K562 (cell line): ENCODE data around the gene SELENOO. TPM values are rescaled to one million over a fixed set of nuclear protein-coding genes. Genes with fewer than 3 reads are reported as not detected.

Experiments
- ATAC-seq: fragments of 200-7000 bp; cut with Tn5 transposase; 3 replicates; pipeline ENCODE4 v1.9.1; 2020; ENCODE audit warnings: moderate library complexity
- BruUV-seq: library from RNA; stranded (reverse); fragments of 400-500 nt; replicated peaks from 2 replicates; lab custom pipeline; 2021; lab: Mats Ljungman, UMichigan
- CTCF ChIA-PET: fragments of 300-600 bp; formaldehyde crosslinking; extraction: SDS; loops from one replicate; lab custom pipeline; 2021; ENCODE audit warnings: low intra/inter-chr PET ratio; lab: Yijun Ruan, JAX
- POLR2A ChIA-PET: fragments of 300-600, 350-650 bp; sonication (Branson Sonifier 250); formaldehyde crosslinking; extraction: SDS; loops from one replicate; lab custom pipeline; 2021; ENCODE audit warnings: antibody characterized with exemption, inconsistent platforms; lab: Yijun Ruan, JAX
- DNase-seq, 4 experiments: peaks; one replicate each; pipeline versions ENCODE4 v3.0.0 to v3.0.0-alpha.2; 2011 to 2018; ENCODE audit warnings: low spot score in 3 of 4, mixed read lengths in 3 of 4; ENCODE audit errors: extremely low read depth in 1 of 4
- FAIRE-seq: peaks from 2 replicates; lab custom pipeline; 2011; peaks lifted over from hg19 to GRCh38; lab: Jason Lieb, UNC
- H2AFZ ChIP-seq: 2 replicates; pipeline ENCODE4 v1.6.0; 2011; ENCODE audit warnings: low read depth, low read length, control low read depth, inconsistent platforms
- H3K27ac ChIP-seq: fragments of 200-600 bp; 3 replicates; pipeline ENCODE4 v1.8.0; 2011; ENCODE audit warnings: low read depth, mild to moderate bottlenecking, control low read depth, inconsistent platforms, low read length, moderate library complexity, mixed read lengths; ENCODE audit errors: extremely low read depth
- H3K27me3 ChIP-seq, 2 experiments: fragments of 300-600 bp in 1 of 2; 2 replicates in 1 of 2; 3 replicates in 1 of 2; pipeline versions ENCODE4 v1.6.0 to v1.8.0; 2011; ENCODE audit warnings: inconsistent platforms in 2 of 2, low read length in 2 of 2, mild to moderate bottlenecking in 1 of 2, mixed read lengths in 1 of 2, moderate library complexity in 1 of 2; ENCODE audit not compliant: control insufficient read depth in 2 of 2, insufficient read depth in 2 of 2
- H3K36me3 ChIP-seq: fragments of 300-600 bp; 3 replicates; pipeline ENCODE4 v1.8.0; 2011; ENCODE audit warnings: mild to moderate bottlenecking, low read length, inconsistent platforms; ENCODE audit not compliant: control insufficient read depth, insufficient read depth
- H3K4me1 ChIP-seq, 2 experiments: fragments of 200-600 bp in 1 of 2; replicated peaks in 1 of 2; 2 replicates in 1 of 2; 3 replicates in 1 of 2; pipeline versions ENCODE4 v1.5.1 to v1.8.0; 2011; ENCODE audit warnings: inconsistent platforms in 2 of 2, low read length in 2 of 2, mild to moderate bottlenecking in 1 of 2, mixed read lengths in 1 of 2, moderate library complexity in 1 of 2; ENCODE audit not compliant: control insufficient read depth in 2 of 2, insufficient read depth in 2 of 2
- H3K4me2 ChIP-seq: 2 replicates; pipeline ENCODE4 v1.6.1; 2011; ENCODE audit warnings: low read length, control low read depth, inconsistent platforms, mixed read lengths; ENCODE audit not compliant: insufficient read depth
- H3K4me3 ChIP-seq: fragments of 200-600 bp; sonication (generic), shearing (Covaris generic); 2 replicates; pipeline ENCODE4 v1.5.1; 2016; ENCODE audit warnings: control low read depth, inconsistent platforms
- H3K79me2 ChIP-seq: fragments of 200-600 bp; 3 replicates; pipeline ENCODE4 v1.8.0; 2011; ENCODE audit warnings: low read length, inconsistent platforms; ENCODE audit not compliant: control insufficient read depth, insufficient read depth
- H3K9ac ChIP-seq, 2 experiments: 2 replicates each; pipeline versions ENCODE4 v1.6.0 to v1.6.1; 2011; ENCODE audit warnings: low read depth in 2 of 2, low read length in 2 of 2, control low read depth in 1 of 2, inconsistent platforms in 1 of 2, mild to moderate bottlenecking in 1 of 2, mixed read lengths in 1 of 2; ENCODE audit not compliant: insufficient read depth in 1 of 2
- H3K9me1 ChIP-seq: one replicate; pipeline ENCODE4 v1.6.0; 2011; ENCODE audit warnings: inconsistent platforms, mild to moderate bottlenecking, low read length, moderate library complexity; ENCODE audit not compliant: control insufficient read depth, insufficient read depth
- H3K9me3 ChIP-seq: replicated peaks from 2 replicates; pipeline ENCODE4 v1.5.1; 2011; ENCODE audit warnings: low read depth, low read length, inconsistent platforms; ENCODE audit not compliant: control insufficient read depth, insufficient read depth
- H4K20me1 ChIP-seq: replicated peaks from 2 replicates; pipeline ENCODE4 v1.6.1; 2011; ENCODE audit warnings: low read length, inconsistent platforms, mixed read lengths; ENCODE audit not compliant: control insufficient read depth, insufficient read depth
- AFF1 ChIP-seq, 2 experiments: fragments of 450-650 bp; IDR thresholded peaks; 2 replicates each; pipeline ENCODE4 v1.6.1; 2018; ENCODE audit warnings: mild to moderate bottlenecking in 2 of 2, low read depth in 1 of 2; ENCODE audit not compliant: partially characterized antibody in 2 of 2
- BACH1 ChIP-seq: fragments of 200-800 bp; sonication (Bioruptor generic); IDR thresholded peaks from 2 replicates; pipeline ENCODE4 v1.6.1; 2016; ENCODE audit warnings: missing genetic modification characterization, missing compliant biosample characterization
- BCLAF1 ChIP-seq, 2 experiments: fragments of 450-650 bp in 1 of 2; IDR thresholded peaks; 2 replicates each; pipeline ENCODE4 v1.6.1; 2011 to 2017; ENCODE audit warnings: low read depth in 2 of 2, antibody characterized with exemption in 1 of 2, borderline replicate concordance in 1 of 2, low read length in 1 of 2, mild to moderate bottlenecking in 1 of 2, mixed read lengths in 1 of 2; ENCODE audit not compliant: control insufficient read depth in 1 of 2
- CEBPB ChIP-seq: fragments of 450-650 bp; IDR thresholded peaks from 2 replicates; pipeline ENCODE4 v1.6.1; 2016; ENCODE audit warnings: missing genetic modification characterization, missing compliant biosample characterization
- ERF ChIP-seq: fragments of 450-650 bp; formaldehyde crosslinking; IDR thresholded peaks from 2 replicates; pipeline ENCODE4 v1.4.0; 2020; ENCODE audit warnings: mild to moderate bottlenecking, mixed read lengths
- EWSR1 ChIP-seq: fragments of 450-650 bp; IDR thresholded peaks from 2 replicates; pipeline ENCODE4 v1.6.1; 2018; ENCODE audit warnings: borderline replicate concordance, mild to moderate bottlenecking, low read depth, moderate library complexity; ENCODE audit not compliant: partially characterized antibody
- FOSL1 ChIP-seq: fragments of 200-800 bp; sonication (Bioruptor generic); conservative IDR thresholded peaks from 2 replicates; pipeline ENCODE4 v1.6.1; 2016; ENCODE audit warnings: missing genetic modification characterization, missing compliant biosample characterization
- HOXB6 ChIP-seq: fragments of 250-450 bp; sonication (Bioruptor Pico); IDR thresholded peaks from 2 replicates; pipeline ENCODE4 v1.5.1; 2022; ENCODE audit warnings: mild to moderate bottlenecking, borderline replicate concordance
- KLF13 ChIP-seq: fragments of 450-650 bp; IDR thresholded peaks from 2 replicates; pipeline ENCODE4 v1.6.1; 2016; ENCODE audit warnings: missing genetic modification characterization, low read depth, mild to moderate bottlenecking, missing compliant biosample characterization, moderate library complexity, borderline replicate concordance
- NCOA1 ChIP-seq: fragments of 450-650 bp; IDR thresholded peaks from 2 replicates; pipeline ENCODE4 v1.6.1; 2016; ENCODE audit warnings: low read depth
- SP1 ChIP-seq: sonication (generic); formaldehyde crosslinking; IDR thresholded peaks from 2 replicates; pipeline ENCODE4 v1.8.1; 2022; ENCODE audit warnings: mild to moderate bottlenecking, missing genetic modification reagents
- XRCC5 ChIP-seq: fragments of 200-400 bp; formaldehyde crosslinking; IDR thresholded peaks from 2 replicates; pipeline ENCODE4 v1.6.1; 2017; ENCODE audit warnings: low read depth, mild to moderate bottlenecking, low read length
- WGBS: fragments of 100-300 bp; shearing (Covaris generic); methylation state at CpG from one replicate; pipeline ENCODE4 v1.1.6; 2016; ENCODE audit warnings: low coverage, mixed read lengths; ENCODE audit not compliant: insufficient coverage; ENCODE audit errors: missing lambda C conversion rate; 5-methylcytosine and 5-hydroxymethylcytosine counted together
- in situ Hi-C: fragments of 300-500 bp; cut with MboI; formaldehyde crosslinking; loops from 4 replicates; pipeline ENCODE4 v1.15.0; 2018; ENCODE audit warnings: inconsistent platforms, mixed read lengths
- intact Hi-C: fragments of 100-400 bp; cut with micrococcal nuclease; formaldehyde crosslinking; loops from 2 replicates; pipeline ENCODE4 v1.14.2; 2022
- polyA plus RNA-seq, 8 experiments: library from polyadenylated mRNA; depleted of rRNA in 4 of 8; stranded (reverse) in 5 of 8; unstranded in 3 of 8; fragments of >200 nt; fragmentation: Nextera tagmentation in 2 of 8; fragmentation: Illumina TruSeq in 1 of 8; extraction: Ambion mirVana in 2 of 8; extraction: Trizol in 1 of 8; gene quantifications; 2 replicates each; pipeline versions ENCODE4 v1.2.1 to v1.2.3, GENCODE V29; 2011 to 2014; ENCODE audit warnings: inconsistent platforms in 1 of 8, missing spikeins in 1 of 8
- total RNA-seq, 7 experiments: library from RNA; depleted of rRNA in 6 of 7; stranded (reverse); fragments of >200 nt in 6 of 7; fragmentation: Illumina TruSeq in 2 of 7; extraction: Trizol in 2 of 7; gene quantifications; 2 replicates each; pipeline versions ENCODE4 v1.2.1 to v1.2.3, GENCODE V29; 2011 to 2021; ENCODE audit warnings: low replicate concordance in 1 of 7
- TF ChIP-seq, protein P1 (sequence below): fragments of 250-450 bp; sonication (Bioruptor Pico); IDR thresholded peaks from 2 replicates; pipeline ENCODE4 v1.9.0; 2021; ENCODE audit warnings: mild to moderate bottlenecking, inconsistent platforms

Gene SELENOO
- total and polyA plus RNA-seq, 9 of the 15 experiments (the other 6 are each of a cell fraction or from before 2014, with no cell fraction given) = 0.37 to 24.9 (median 8.3) TPM

DNA sequence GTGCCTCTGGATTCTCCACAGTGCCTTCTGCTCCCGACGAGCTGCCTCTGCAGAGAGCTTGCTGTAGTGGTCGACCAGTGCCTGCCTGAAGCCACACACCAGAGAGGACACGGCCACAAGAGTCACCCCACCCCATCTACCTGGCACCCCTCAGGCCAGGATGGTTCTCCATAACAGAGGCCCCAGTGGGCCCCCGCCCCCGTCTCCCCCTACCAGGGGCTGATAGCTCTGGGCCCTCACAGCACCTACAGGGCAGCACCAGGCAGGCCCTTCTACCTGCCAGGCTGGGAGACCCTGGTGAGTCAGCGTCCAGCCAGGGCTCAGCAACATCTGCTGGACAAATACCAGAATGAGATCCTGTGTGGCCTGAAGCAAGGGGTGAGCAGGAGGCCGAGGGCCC is 21.7 kb downstream of the SELENOO start:
- ChIA-PET POLR2A (interaction anchor here (0.6 to 0.7 kb wide), 3 partner anchors 8 to 363 kb away, joined by 3 read pairs; no protein-coding TSS in a partner anchor), CTCF (no interaction called here)
- no peak overlapping the region for H3K27ac ChIP-seq
- no peak for DNase-seq
- no peak overlapping the region for H3K4me3 ChIP-seq
- no peak for FAIRE-seq
- no peaks in the 10 kb centered on the region for H3K79me2 ChIP-seq
- H3K4me2 ChIP-seq = no peak overlapping the region
- no peak overlapping the region for H3K9ac ChIP-seq
- H3K27me3 ChIP-seq = no peaks in the 10 kb centered on the region
- H4K20me1 ChIP-seq = no peaks in the 10 kb centered on the region
- H3K9me3 ChIP-seq = 0 out of 2 replicates have a peak, but pooled peaks cover 1% of the 10 kb centered on the region
- in situ Hi-C loops (no loop called here), intact Hi-C loops (no loop called here)
- 88% methylated on average over 5 of the region's 8 CpGs for WGBS
- no peak overlapping the region for H2AFZ ChIP-seq
- no peak for ATAC-seq
- H3K4me1 ChIP-seq = peaks cover 0 to 36% of the 10 kb centered on the region in 2 experiments; a peak in 3 of 5 replicates
- no TSS peak for BruUV-seq
- no peaks in the 10 kb centered on the region for H3K9me1 ChIP-seq
- peaks cover 80% of the 10 kb centered on the region; the same call in 2 of the 3 replicates for H3K36me3 ChIP-seq
- TF ChIP-seq EWSR1 (no peak), NCOA1 (no peak), CEBPB (no peak), ERF (CRISPR knock-in tag) (no peak), SP1 (CRISPR knock-in tag) (no peak), XRCC5 (no peak), BACH1 (tag) (no peak), BCLAF1 (IDR thresholded peaks at IDR 0.05; ENCODE audit: borderline replicate concordance in 1 of 2, control insufficient read depth in 1 of 2, low read depth in 2 of 2, low read length in 1 of 2) (no peak), AFF1 (IDR thresholded peaks at IDR 0.05; ENCODE audit: low read depth in 1 of 2, partially characterized antibody in 2 of 2) (no peak), FOSL1 (no peak), HOXB6 (no peak), KLF13 (tag) (no peak)
- TF ChIP-seq, protein P1, sequence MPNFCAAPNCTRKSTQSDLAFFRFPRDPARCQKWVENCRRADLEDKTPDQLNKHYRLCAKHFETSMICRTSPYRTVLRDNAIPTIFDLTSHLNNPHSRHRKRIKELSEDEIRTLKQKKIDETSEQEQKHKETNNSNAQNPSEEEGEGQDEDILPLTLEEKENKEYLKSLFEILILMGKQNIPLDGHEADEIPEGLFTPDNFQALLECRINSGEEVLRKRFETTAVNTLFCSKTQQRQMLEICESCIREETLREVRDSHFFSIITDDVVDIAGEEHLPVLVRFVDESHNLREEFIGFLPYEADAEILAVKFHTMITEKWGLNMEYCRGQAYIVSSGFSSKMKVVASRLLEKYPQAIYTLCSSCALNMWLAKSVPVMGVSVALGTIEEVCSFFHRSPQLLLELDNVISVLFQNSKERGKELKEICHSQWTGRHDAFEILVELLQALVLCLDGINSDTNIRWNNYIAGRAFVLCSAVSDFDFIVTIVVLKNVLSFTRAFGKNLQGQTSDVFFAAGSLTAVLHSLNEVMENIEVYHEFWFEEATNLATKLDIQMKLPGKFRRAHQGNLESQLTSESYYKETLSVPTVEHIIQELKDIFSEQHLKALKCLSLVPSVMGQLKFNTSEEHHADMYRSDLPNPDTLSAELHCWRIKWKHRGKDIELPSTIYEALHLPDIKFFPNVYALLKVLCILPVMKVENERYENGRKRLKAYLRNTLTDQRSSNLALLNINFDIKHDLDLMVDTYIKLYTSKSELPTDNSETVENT (CRISPR knock-in tag) = no peak
